Left ventricle myocardium superior (tissue), 1 donor: ENCODE measurements around the gene USP36. TPM values are rescaled to one million over a fixed set of nuclear protein-coding genes. Genes with fewer than 3 reads are reported as not detected.

Experiments
- ATAC-seq: fragments of 200-7000 bp; cut with Tn5 transposase; one replicate; pipeline ENCODE4 v1.9.1; 2020; ENCODE audit warnings: mild to moderate bottlenecking, moderate library complexity
- DNase-seq: peaks from one replicate; pipeline ENCODE4 v3.0.0-alpha.2; 2020
- intact Hi-C: fragments of 100-400 bp; cut with micrococcal nuclease; formaldehyde crosslinking; loops from one replicate; pipeline ENCODE4 v1.11.0; 2022
- total RNA-seq: library from RNA; stranded (reverse); fragmentation: NEBNext Ultra II Directional; extraction: Animal tissue kit (Norgen Biotek cat#: 25700); gene quantifications from one replicate; pipeline ENCODE4 v1.2.1, GENCODE V29; 2021
- donor health status: DM: no; HTN: yes; CAD: no; lungs with severe emphysema.

USP36 gene
- total RNA-seq, 1 donor from 2014 or later = 24.7 TPM

GRCh38 chr17:78844301-78845005 is 3.8 kb upstream of the USP36 start:
- no peak for DNase-seq
- ATAC-seq = no peak
- intact Hi-C loops = no loop called here

GRCh38 chr17:78842881-78843565 is 2.4 kb upstream of the USP36 start:
- DNase-seq (no peak), ATAC-seq (no peak)
- intact Hi-C loops = no loop called here

- no peak for ATAC-seq
- intact Hi-C loops = no loop called here
Observed at GRCh38 chr17:78840530-78840779, 159 bp downstream of the USP36 start.

GRCh38 chr17:78839762-78840529 is 668 bp downstream of the USP36 start:
- ATAC-seq (peak; percentile 29), DNase-seq (peak; percentile 67)
- intact Hi-C loops = no loop called here

More at GRCh38 chr17:78840530-78840779, 159 bp downstream of the USP36 start:
- no peak for DNase-seq

DNA sequence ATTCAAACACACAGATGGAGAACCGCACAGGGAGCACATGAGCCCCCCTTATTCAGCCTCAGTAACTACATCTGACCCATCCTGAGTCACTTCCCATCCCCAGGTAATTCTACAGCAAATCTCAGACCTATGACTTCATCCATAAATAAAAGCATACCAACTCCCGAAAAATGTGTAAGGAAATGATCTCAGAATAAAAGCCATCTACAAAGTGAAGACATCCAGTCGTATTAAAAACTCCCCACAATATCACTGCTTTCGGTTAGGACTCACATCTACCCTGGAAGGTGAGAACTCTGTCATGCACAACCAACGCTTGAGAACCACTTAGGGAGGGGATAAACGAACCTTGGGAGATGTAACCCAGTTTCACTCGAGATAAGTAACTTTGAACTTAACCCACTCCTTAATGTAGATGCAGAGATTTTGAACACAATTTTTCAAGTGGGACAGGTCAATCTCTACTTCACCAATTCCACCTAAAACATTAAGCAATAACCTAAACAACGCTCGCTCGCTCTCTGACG is 1.3 kb downstream of the USP36 start:
- DNase-seq (no peak), ATAC-seq (no peak)
- intact Hi-C loops = no loop called here

- intact Hi-C loops = no loop called here
- DNase-seq = no peak
- ATAC-seq = no peak
Observed at GRCh38 chr17:78838574-78839005, 2.0 kb downstream of the USP36 start.

GRCh38 chr17:78836420-78837021 is 4.1 kb downstream of the USP36 start:
- intact Hi-C loops = no loop called here
- DNase-seq = no peak
- ATAC-seq = no peak

GRCh38 chr17:78834571-78834970 is 6.0 kb downstream of the USP36 start:
- intact Hi-C loops = no loop called here
- no peak for ATAC-seq
- no peak for DNase-seq

- intact Hi-C loops = no loop called here
- ATAC-seq (no peak), DNase-seq (no peak)
Observed at GRCh38 chr17:78832541-78832810, 8.1 kb downstream of the USP36 start.

DNA sequence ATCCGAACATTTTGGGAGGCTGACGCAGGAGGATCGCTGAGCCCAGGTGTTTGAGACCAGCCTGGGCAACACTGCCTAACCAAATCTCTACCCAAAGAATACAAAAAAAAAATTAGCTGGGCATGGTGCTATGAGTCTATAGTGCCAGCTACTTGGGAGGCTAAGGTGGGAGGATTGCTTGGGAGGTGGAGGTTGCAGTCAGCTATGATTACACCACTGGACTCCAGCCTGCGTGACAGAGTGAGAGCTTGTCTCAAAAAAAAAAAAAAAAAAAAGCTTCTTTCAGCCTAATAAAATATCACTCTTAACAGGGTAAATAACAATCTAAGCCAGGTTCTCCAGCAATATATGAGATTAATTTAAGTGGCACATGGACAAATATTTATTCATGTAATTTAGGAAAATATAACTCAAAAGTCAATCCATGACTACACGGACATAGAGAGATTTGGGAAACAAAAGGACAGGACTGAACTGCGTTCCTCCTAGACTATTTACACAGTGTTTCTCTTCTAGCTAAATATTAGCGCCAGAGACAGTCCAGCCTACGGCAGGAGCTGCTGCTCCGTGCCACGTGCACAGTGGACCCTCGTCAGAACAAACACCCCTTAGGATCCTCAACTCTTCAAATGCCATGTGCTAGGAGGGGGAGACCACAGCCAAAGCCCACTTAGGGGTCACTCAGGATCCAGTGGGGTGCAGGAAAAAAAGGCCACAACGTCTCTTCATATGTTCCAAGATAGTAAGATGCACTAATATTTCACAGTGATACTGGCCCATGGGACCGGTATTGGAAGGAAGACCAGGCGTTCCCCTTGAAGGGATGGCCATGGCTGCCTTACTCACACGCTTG is 8.7 kb downstream of the USP36 start:
- intact Hi-C loops = no loop called here
- ATAC-seq (no peak), DNase-seq (no peak)

GRCh38 chr17:78829477-78829876 is 11.1 kb downstream of the USP36 start:
- no peak for ATAC-seq
- no peak for DNase-seq
- intact Hi-C loops = no loop called here

DNA sequence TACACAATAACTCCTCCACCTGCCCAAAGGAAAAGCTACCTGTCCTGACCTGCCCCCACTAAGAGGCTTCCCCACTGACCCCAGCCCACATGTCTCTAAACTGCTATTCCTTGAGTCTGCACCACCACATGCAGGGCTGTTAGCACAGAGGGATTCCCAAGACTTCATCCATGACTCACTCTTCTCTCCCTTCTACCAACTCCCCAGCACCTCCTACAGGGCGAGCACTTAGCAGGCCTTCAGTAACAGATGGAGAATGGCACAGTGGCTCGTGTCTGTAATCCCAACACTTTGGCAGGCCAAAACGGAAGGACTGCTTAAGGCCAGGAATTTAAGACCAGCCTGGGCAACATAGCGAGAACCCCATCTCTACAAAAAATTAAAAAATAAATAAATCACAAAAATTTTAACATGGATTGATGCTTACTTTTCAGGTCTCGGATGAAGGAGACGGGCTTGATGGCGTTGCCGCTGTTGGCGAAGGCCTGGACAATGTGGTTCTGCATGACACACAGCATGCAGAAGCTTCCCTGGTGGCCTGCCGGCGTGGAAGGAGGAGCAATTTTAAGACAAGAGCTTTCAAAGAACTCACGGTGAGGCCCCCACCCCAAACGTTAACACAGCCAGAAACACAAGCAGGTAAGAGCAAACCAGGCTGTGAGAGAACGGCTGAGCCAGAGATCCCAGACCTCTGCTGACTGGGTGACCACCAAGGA is 12.0 kb downstream of the USP36 start:
- ATAC-seq (no peak), DNase-seq (no peak)
- intact Hi-C loops = no loop called here

DNA sequence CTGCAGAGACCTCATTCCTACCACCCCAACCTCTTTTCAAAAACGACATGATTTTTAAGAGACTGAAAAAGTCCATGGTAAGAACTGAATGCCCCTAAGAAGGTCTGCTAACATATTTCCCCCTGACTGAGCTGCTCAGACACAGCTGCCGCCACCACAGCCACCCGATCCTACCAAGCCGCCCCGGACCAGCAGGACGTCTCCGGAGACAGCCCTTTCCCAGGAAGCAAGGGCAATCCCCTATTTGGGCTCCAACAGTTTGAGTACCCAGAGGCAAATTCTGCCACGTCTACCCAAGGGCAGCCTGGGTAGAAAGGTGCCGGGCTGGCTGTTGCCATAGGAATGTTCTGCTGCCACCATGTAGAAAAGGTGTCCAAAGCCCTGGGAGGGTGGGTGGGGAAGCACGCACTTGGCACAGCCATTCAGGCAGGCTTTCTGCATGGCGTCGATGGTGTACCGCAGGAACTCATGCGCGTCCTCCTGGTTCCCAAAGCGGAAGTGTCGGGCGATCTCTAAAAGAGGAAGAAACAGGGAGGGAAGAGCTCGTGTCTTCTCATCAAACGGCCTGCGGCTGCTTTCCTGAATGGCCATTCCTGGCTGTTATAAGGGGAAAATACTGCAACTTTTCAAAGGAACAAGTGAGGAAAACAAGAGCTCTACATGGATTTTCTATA is 13.6 kb downstream of the USP36 start:
- ATAC-seq = peak; percentile 43

GRCh38 chr17:78826421-78826820 is 14.2 kb downstream of the USP36 start:
- ATAC-seq (no peak), DNase-seq (no peak)
- intact Hi-C loops = no loop called here

More for the DNA sequence above, 13.6 kb downstream of the USP36 start:
- DNase-seq = no peak
- intact Hi-C loops = no loop called here

- intact Hi-C loops = no loop called here
- no peak for DNase-seq
- ATAC-seq = no peak
Observed at GRCh38 chr17:78825696-78826095, 14.9 kb downstream of the USP36 start.

DNA sequence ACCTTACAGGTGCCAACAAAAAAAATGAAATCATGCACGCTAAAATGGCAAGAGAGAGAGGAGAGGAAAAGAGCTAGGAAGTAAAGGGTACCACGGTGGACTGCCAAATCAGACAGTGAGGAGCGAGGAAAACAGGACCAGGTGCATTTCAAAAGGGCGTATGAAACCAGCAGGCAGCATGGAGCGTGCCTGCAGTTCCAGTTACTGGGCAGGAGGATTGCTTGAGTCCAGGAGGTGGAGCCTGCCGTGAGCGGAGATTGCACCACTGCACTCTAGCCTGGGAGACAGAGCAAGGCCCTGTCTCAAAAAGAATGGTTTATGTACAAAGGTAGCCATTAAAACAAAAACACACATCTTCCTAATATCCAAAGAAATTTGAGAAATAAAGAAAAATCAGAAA is 16.4 kb downstream of the USP36 start:
- intact Hi-C loops = no loop called here
- DNase-seq (no peak), ATAC-seq (no peak)

- DNase-seq = no peak
- intact Hi-C loops = no loop called here
- no peak for ATAC-seq
Observed at GRCh38 chr17:78823282-78824046, 17.1 kb downstream of the USP36 start.
